ENCODE results near the gene ASB8. TPM values are rescaled to one million over a fixed set of nuclear protein-coding genes. Genes with fewer than 3 reads are reported as not detected.

The ASB8 gene, protein sequence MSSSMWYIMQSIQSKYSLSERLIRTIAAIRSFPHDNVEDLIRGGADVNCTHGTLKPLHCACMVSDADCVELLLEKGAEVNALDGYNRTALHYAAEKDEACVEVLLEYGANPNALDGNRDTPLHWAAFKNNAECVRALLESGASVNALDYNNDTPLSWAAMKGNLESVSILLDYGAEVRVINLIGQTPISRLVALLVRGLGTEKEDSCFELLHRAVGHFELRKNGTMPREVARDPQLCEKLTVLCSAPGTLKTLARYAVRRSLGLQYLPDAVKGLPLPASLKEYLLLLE
- 10 to 100 TPM; 62.9 to 73.8 (median 71.3) TPM for total RNA-seq
- total RNA-seq (2013): 47.0 TPM

DNA sequence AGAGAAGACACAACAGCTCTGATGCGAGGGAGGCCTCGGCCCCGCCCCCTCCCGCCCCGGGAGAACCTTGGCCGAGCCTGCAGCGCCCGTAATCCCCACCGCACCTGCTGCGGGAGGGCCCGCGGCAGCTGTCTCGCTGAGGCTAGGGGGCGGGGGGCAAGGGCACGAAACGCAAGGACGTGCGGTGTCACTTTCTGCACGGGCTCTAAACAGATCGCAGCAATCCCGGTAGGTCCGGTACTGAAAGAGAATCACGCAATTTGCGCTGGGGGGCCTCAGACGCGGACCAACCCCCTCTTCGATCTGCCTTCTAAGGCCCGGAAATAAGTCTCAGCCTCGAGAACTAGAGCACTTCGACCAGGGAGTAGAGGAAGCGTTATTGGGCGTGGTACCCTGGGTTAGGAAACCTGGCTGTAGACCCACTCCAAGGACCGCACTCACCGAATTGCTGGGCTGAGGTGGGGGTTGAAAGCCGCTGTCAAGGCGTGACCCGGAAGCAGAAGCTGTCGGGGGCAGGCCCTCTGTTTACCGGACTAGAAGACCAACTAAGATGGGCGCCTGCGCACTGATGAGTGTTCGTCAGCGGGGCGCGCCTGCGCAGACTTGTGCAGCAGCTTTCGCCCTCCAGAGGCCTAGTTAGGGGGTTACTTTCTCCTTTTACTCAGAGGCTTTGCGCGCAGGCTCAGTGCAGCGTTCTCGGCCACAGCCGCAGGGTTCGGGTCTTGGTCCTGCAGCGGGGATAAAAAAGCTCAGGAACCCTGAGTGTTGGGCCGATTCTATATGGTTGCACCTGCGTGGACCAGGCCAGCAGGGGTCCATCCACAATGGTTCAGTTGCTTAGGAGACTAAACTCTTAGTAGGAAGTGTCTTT, at the start of gene ASB8:
TSS of gene ASB8 (minus strand) at position 498 of the 871 bp plus-strand sequence. CDS start 4,019 bp downstream, outside the sequence.
- 0% methylated on average over 56 of the region's 56 CpGs for WGBS (ENCODE audit: insufficient coverage)
- ATAC-seq (peak; percentile 92 to 99 (median 93)), DNase-seq (peak; percentile 99 to 100)
- Histone ChIP-seq H3K4me1 (ENCODE audit: control insufficient read depth, insufficient read depth, low read length) (peaks cover 15% of the 10 kb centered on the region), H3K36me3 (ENCODE audit: control insufficient read depth, insufficient read depth, low read length) (peaks cover 9% of the 10 kb centered on the region), H3K9me3 (ENCODE audit: control insufficient read depth, insufficient read depth, low read length) (no peaks in the 10 kb centered on the region), H3K27ac (ENCODE audit: low read length) (peak within 1 kb of the TSS; percentile 75), H3K27me3 (ENCODE audit: control insufficient read depth, insufficient read depth, low read length) (no peaks in the 10 kb centered on the region), H3K4me3 (ENCODE audit: low read length) (peak within 1 kb of the TSS; percentile 94)
- H3K27ac Mint-ChIP-seq: peak within 1 kb of the TSS; percentile 95 to 98
- H3K36me3 Mint-ChIP-seq: peaks cover 9% of the 10 kb centered on the region
- TF ChIP-seq CTCF (IDR thresholded peaks at IDR 0.05): peak; percentile 62
- intact Hi-C loops (cut with micrococcal nuclease): loop anchor here (1.0 kb wide), 2 partner anchors 41 to 51 kb away; partner anchors contain the start of gene SENP1
- peak within 1 kb of the TSS; percentile 96 for H3K4me3 Mint-ChIP-seq
- no peaks in the 10 kb centered on the region for H3K9me3 Mint-ChIP-seq
- no peaks in the 10 kb centered on the region for H3K27me3 Mint-ChIP-seq (ENCODE audit: low read depth in 2 of 2)
- peaks cover 31 to 36% of the 10 kb centered on the region in 2 donors for H3K4me1 Mint-ChIP-seq

DNA sequence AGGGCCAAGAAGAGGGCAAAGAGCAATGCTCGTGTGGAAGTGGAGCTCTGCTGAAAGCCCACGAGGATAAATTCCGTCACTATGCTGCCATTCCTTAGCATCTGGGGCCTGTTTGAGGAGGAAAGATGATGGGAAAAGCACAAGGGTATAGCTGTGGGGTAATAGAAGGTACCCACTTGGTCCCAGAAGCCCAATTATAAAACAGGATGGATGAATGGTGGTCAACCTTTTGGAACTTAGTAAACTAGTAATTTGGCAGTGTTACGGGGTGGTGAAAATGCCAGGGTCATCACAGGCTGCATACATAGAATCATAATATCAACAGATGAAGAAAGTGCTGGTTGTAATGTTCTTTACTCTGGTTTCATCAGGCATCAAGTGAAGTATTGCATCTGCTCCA, 45.9 kb upstream of the ASB8 start, which contains the start of gene OR10AD1:
TSS of gene OR10AD1 (minus strand) at position 101 of the 400 bp plus-strand sequence. CDS start at position 101, 0 bp downstream.
- no peak for TF ChIP-seq CTCF (IDR thresholded peaks at IDR 0.05)
- Histone ChIP-seq H3K36me3 (ENCODE audit: control insufficient read depth, insufficient read depth, low read length) (no peaks in the 10 kb centered on the region), H3K27ac (ENCODE audit: low read length) (no peak within 1 kb of the TSS), H3K9me3 (ENCODE audit: control insufficient read depth, insufficient read depth, low read length) (peaks cover 10% of the 10 kb centered on the region), H3K4me1 (ENCODE audit: control insufficient read depth, insufficient read depth, low read length) (peaks cover 27% of the 10 kb centered on the region), H3K27me3 (ENCODE audit: control insufficient read depth, insufficient read depth, low read length) (no peaks in the 10 kb centered on the region), H3K4me3 (ENCODE audit: low read length) (no peak within 1 kb of the TSS)
- peaks cover 12% of the 10 kb centered on the region in 2 donors for H3K9me3 Mint-ChIP-seq
- intact Hi-C loops (cut with micrococcal nuclease): no loop called here
- H3K27me3 Mint-ChIP-seq (ENCODE audit: low read depth in 2 of 2): no peaks in the 10 kb centered on the region
- H3K4me1 Mint-ChIP-seq: peaks cover 41 to 48% of the 10 kb centered on the region in 2 donors
- WGBS (ENCODE audit: insufficient coverage): 99% methylated on average over 3 of the region's 4 CpGs
- peaks cover 52% of the 10 kb centered on the region for H3K36me3 Mint-ChIP-seq
- no peak within 1 kb of the TSS for H3K4me3 Mint-ChIP-seq
- no peak for ATAC-seq
- no peak within 1 kb of the TSS for H3K27ac Mint-ChIP-seq
- no peak for DNase-seq

DNA sequence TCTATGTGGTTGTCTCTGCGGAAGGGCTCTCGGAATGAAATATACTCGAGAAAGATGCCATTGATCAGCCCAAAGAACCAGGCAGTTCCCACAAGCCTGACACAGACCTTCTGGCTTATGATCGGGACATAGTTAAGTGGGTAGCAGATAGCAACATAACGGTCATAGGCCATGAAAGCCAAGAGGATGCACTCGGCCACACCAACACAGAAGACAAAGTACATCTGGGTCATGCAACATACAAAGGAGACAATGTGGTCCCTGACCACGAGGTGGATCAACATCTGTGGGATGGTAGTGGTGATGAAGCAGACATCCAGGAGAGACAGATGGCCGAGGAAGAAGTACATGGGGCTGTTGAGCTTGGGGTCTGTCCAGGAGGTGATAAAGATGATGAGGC, 45.5 kb upstream of the ASB8 start:
- H3K4me1 Mint-ChIP-seq: peaks cover 41 to 50% of the 10 kb centered on the region in 2 donors
- Histone ChIP-seq H3K4me1 (ENCODE audit: control insufficient read depth, insufficient read depth, low read length) (peaks cover 27% of the 10 kb centered on the region), H3K4me3 (ENCODE audit: low read length) (no peak overlapping the region), H3K27ac (ENCODE audit: low read length) (no peak overlapping the region), H3K27me3 (ENCODE audit: control insufficient read depth, insufficient read depth, low read length) (no peaks in the 10 kb centered on the region), H3K36me3 (ENCODE audit: control insufficient read depth, insufficient read depth, low read length) (no peaks in the 10 kb centered on the region), H3K9me3 (ENCODE audit: control insufficient read depth, insufficient read depth, low read length) (peaks cover 10% of the 10 kb centered on the region)
- no peak overlapping the region for H3K4me3 Mint-ChIP-seq
- intact Hi-C loops (cut with micrococcal nuclease): no loop called here
- H3K27me3 Mint-ChIP-seq (ENCODE audit: low read depth in 2 of 2): no peaks in the 10 kb centered on the region
- H3K36me3 Mint-ChIP-seq: peaks cover 48% of the 10 kb centered on the region
- no peak overlapping the region for H3K27ac Mint-ChIP-seq
- WGBS (ENCODE audit: insufficient coverage): 96% methylated on average over 8 of the region's 8 CpGs
- no peak for TF ChIP-seq CTCF (IDR thresholded peaks at IDR 0.05)
- ATAC-seq: no peak
- H3K9me3 Mint-ChIP-seq: peaks cover 12% of the 10 kb centered on the region in 2 donors
- no peak for DNase-seq

Data from natural killer cell (primary cell).